G401.6 (cell line): ENCODE measurements around the gene TMEM229B.

Experiments used
- FAIRE-seq: peaks from 2 replicates; lab custom pipeline; 2012; peaks lifted over from hg19 to GRCh38; lab: Jason Lieb, UNC

TMEM229B gene

GRCh38 chr14:67485501-67486095, 2.9 kb downstream of the TMEM229B start:
- no peak for FAIRE-seq

DNA sequence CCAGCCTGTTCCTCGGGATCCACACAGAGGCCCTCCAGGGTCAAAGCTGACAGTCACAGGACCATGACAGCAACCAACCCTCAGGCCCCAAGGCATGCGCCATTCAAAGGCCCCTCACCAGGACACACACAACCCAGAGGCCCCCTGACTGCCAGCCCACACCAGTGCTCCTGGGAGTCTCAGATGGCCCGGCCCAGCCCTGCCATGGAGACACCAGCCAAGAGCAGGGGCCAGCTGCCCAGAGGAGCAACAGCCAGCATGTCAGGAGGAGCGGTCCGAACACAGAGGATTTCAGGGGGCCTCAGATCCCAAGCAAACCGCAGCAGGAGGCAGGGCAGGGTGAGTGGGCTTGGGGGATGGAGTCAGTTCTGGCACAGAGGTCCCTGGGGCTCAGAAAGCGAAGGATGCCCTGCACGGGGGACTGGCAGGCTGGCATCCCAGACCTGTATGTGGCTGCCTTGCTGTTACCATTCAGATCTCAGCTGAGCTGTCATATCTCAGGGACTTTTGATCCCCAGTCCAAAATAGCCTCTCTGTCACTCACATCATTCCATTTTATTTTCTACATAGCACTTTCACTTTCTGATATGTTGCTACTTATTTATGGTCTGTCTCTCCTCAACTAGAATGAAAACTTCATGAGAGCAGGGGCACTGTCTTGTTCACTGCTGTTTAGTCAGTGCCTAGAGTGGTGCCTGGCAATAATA, 4.8 kb downstream of the TMEM229B start:
- FAIRE-seq = no peak

DNA sequence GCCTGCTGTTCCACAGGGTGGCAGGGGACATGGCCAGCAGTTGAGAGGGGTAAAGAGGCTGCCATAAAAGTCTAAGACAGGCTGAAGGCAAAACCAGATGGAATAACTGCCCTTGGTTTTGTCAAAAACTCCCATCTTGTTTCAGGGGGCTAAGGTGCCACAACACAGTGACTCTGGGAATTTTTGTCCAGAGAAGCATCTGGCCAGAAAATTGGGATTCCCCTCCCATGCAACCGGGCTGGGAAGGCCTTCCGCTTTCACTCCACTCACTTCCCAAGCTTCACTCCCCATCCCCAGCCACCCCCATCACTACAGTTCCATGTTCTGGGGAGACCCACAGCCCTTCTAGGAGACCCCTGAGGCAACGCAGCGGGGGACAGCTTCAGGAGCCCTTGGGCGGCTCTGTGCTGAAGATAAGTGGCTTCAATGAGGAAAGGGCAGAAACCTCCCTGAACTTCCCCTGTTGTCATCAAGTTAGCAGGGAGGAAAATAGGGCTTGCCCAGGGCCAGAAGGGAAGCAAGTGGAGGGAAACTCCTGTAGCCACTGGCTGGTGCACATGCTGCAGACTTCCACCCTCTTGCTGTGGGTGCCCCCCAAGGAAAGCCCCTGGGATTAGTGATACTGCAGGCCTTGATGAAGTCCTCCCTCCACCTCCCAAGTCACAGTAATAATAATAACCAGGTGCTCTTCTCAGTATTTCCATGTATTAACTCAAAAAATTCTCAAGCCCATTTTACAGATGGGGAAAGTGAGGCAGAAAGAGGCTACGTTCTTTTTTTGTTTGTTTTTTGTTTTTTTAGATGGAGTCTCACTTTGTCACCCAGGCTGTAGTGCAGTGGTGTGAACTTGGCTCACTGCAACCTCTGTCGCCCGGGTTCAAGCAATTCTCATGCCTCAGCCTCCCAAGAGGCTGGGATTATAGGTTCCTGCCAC, 6.0 kb downstream of the TMEM229B start:
- no peak for FAIRE-seq

DNA sequence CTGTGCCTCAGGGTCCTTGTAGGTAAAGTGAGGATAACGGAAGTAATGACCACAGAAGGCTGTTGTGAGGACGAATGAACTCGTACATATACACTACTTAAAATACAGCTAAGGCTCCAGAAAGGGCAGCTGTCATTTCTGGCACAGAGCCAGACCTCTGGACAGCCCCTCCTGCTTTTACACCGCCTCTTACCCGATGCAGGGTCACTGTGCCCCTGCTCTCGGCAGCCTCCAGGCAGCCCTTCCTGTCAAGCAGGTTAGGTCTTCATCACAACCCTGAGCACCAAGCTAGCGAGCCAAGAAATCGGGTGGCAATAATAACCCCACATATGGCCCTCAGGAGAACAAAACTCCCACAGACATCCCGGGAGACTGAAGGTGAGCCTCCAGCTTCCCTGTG, 8.5 kb downstream of the TMEM229B start:
- FAIRE-seq = no peak

- FAIRE-seq = no peak
Observed at GRCh38 chr14:67478800-67479084, 9.8 kb downstream of the TMEM229B start.

DNA sequence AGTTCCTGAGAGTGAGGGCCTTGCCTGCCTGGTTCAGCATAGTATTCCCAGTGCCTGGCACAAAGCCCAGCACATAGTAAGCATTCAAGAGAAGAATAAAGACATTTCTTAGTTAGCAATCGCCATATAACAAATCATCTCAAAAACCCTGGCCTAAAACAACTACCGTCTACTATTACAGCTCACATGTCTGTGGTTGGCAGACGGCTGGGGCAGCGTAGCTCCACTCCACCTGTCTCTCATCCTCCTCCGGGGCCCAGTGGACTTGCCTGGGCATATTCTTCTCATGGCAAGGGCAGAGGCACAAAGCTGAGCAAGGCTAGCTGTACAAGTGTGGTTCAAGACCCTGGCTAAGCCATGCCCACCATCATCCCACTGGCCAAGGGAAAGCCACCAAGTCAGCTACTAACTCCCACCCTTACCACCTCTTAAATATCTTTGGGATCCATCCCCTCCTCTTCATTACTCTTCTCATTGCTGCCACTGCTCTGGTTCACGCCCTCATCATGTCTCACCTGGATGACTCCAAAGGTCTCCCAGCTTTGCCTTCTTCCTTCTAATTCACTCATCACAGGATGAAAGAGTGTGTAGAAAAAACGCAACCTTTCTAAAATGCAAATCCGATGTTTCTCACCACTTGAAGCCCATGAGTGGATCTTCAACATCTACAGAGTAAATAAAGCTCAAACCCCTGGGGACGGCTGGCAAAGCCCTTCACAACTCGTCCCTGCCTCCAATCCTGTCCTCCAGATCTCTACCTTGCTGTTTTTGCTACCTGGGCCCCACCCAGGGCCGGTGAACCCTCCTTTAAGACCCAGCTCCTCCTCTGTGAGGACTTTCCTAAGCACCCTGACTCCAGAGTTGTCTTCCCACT, 10.4 kb downstream of the TMEM229B start:
- no peak for FAIRE-seq

GRCh38 chr14:67474366-67474765, 14.2 kb downstream of the TMEM229B start:
- FAIRE-seq = no peak

- no peak for FAIRE-seq
Observed at GRCh38 chr14:67473290-67474082, 15.0 kb downstream of the TMEM229B start.

- FAIRE-seq = no peak
Observed at GRCh38 chr14:67472726-67473125, 15.8 kb downstream of the TMEM229B start.

- no peak for FAIRE-seq
Observed at GRCh38 chr14:67469954-67470353, 18.6 kb downstream of the TMEM229B start.

DNA sequence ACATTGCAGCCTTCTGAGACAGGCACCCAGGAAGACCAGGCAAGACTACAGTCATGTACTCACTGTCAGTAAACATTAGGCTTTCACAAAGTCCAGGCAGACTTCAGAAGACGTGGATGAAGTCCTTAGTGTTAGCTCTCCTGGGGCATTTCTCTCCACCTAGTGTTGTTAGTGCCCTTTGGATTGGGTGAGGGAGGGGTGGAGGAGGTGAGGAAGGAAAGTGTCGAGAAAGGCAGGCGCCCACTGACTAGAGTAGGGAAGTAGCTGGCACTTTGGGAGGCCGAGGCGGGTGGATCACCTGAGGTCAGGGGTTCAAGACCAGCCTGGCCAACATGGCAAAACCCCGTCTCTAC, 20.2 kb downstream of the TMEM229B start:
- no peak for FAIRE-seq

DNA sequence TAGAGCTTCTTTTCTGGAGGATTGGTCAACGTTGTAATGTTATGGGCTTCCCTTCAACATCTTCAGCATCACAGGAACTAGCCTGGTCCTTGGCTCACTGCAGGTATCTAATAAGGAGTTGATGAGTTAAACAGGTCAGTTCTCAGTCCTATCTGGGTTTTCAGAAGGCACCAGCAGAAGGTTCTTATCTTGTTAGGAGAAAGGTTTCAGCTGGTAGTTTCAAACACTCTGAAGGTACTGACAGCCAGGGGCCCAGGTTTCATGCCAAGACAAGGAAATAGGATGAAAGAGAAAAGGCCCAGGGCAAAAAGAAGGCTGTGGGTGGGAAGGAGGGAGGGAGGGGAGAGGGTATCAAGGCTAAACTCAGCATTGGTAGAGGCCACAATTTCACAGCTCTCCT, 21.4 kb downstream of the TMEM229B start:
- FAIRE-seq = no peak

DNA sequence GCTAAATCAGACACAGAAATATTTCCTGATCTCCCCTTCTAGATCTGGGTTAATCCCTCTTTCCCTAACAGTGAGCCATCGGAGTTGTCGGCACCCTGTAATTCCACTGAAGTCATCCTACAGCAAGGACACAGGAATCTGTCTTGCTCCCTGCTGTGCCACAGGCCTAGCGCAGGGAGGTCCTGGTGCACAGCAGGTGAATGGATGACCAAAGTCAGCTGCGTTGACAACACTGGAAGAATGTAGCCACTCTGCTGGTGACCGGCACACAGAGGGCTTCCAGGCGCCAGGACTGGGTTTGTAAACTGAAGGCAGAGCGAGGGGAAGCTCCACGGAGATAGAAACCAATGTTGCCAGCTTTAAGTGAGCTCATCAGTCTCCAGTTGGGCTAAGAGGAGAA, 23.6 kb downstream of the TMEM229B start:
- FAIRE-seq = no peak

DNA sequence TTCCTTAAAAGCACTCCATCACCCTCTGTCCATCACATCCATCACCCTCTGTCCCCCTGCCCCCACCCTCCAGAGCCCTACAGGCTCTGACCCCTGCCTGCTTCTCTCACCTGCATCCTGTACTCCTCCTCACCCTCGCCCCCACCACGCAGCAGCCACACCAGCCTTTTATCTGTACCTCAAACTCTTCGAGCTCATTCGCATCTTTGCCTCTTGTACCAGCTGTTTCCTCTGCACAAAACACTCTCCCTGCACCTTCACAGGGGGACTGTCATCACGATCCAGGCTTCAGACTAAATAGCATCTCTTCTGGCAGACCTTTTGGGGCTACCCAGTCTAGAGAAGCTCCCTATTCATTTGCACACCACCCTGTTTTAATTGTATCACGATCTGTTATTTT, 24.1 kb downstream of the TMEM229B start:
- FAIRE-seq = no peak

DNA sequence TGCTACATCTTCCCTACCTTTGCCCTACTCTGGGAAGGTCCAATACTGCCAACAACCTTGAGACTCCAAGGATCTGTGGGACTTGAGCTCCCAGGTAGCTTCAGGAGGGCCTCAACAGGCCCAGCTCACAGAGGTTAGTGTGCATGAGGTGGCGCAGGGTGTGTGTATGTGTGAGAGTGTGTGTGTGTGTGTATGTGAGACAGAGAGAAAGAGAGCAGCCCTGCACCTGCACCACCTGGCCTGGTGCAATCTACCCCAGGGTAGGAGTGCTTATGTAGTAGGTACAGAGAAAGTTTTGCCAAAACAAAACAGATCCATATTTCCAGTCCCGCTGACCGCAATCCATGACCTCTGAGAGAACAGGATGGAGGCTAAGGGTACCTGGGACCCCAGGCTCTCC, 24.6 kb downstream of the TMEM229B start:
- no peak for FAIRE-seq

- FAIRE-seq = no peak
Observed at GRCh38 chr14:67461996-67462395, 26.5 kb downstream of the TMEM229B start.

DNA sequence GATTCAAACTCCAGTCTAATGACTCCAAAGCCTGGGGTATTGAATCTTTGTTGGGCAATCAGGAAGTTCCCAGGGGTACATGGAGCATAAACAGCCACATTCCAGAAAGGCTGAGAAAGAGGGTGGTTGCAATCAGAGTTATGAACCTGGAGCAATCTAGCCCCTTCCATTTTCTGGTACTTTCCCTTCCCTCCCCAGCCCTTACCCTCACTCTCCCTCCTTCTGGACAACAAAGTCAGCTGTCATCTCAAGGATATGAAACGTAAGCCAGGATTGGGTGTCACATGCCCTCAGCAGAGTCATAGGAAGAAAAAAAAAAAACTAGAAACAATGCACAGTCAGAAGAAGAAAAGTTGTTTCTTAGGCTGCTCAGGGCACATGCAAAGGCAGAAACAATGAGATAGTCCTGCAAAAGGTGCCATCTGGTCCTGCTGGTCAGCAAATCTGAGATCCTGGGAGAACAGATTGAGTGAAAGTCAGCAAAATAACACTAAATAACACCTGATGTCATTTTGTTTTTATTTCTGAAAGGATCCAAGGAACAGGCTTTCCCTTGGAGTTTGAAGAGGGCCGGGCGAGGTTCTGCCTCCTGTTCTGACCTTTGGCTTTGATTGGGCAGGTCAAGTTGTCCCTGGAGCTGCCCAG, 27.1 kb downstream of the TMEM229B start:
- no peak for FAIRE-seq

DNA sequence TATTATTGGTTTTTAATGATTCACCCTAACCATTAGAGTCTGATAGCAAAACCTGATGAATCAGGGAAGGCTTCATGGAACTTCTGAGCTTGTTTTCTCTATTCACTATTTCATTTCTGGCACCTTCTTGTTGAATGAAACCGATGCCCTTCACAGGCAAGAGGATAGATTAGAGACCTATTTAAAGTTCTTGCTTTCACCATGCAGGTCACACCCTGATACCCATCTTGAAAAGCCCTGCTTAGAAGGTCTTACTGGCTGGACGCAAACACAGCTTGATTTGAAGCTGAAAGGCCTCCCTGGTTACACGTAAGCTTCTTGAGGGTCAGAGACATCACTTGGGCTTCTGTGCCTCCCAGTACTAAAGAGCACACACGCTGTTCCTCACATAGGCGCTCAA, 29.2 kb downstream of the TMEM229B start:
- FAIRE-seq = no peak

DNA sequence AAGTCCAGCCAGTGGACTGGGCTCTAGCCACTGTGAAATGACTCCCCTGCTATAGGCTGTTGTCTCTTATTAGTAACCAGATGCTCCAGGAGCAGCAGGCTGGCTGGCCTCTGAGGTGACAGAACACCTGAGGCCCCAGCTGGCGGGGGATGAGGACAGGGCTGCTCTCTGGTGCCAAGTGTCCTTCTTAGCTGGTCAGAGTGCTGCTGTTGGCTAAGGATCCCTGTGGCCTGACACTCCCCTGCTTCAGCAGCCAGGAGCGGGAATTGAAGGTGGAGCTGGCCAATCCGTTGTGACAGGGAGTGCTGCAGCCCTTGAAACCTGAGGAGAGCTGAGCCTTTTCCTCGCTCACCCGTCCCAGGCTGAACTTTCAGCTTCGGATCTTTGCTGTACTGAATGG, 30.7 kb downstream of the TMEM229B start:
- no peak for FAIRE-seq

- FAIRE-seq = no peak
Observed at GRCh38 chr14:67456732-67457131, 31.8 kb downstream of the TMEM229B start.
